ENCODE results near the gene GLUD1.

DNA sequence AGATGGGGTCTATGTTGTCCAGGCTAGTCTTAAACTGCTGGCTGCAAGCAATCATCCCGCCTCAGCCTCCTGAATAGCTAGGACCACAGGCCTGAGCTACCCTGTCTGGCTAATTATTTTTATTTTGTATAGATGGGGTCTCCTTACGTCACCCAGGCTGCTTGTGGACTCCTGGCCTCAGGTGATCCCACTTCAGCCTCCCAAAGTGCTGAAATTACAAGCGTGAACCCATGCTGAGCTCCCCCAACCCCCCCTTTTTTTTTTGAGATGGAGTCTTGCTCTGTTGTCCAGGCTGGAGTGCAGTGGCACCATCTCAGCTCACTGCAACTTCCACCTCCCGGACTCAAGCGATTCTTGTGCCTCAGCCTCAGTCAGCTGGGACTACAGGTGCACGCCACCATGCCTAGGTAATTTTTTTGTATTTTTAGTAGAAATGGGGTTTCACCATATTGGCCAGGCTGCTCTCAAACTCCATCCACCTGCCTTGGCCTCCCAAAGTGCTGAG is 49.2 kb downstream of the GLUD1 start:
- TF ChIP-seq CTCF (IDR thresholded peaks at IDR 0.05) (no peak), EZH2 (IDR thresholded peaks at IDR 0.05) (no peak)

All from neural progenitor cell (in vitro differentiated cells).